ENCODE data around the gene PTPRO.

DNA sequence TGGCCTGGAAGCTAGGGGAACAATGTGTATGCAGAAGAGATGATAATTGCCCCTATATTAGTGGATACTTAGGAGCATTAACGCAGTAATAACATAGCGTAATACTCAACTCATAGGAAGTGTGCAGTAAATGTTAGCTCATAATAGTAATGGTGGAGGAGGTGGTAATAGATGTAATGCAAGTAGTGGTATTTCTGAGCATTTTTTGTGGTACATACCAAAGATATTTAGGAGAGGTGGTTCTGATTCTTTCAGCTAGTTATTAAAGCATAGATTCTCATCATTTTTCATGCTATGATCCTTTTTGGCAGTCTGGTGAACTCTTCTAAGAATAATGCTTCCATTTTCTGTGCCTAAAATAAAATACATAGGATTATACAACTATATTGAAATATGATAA lies 233.1 kb downstream of the PTPRO start:
- TF ChIP-seq FOXM1 (IDR thresholded peaks at IDR 0.05; ENCODE audit: low read depth), result no peak
- TF ChIP-seq FOXJ3 (CRISPR knock-in tag; IDR thresholded peaks at IDR 0.05), result no peak
- no peak for TF ChIP-seq POLR2AphosphoS5 (IDR thresholded peaks at IDR 0.05; ENCODE audit: low read depth, low read length)
- no peak for TF ChIP-seq CTCF (IDR thresholded peaks at IDR 0.05)
- TF ChIP-seq GATA2 (CRISPR knock-in tag; IDR thresholded peaks at IDR 0.05), result no peak
- TF ChIP-seq, protein P1, sequence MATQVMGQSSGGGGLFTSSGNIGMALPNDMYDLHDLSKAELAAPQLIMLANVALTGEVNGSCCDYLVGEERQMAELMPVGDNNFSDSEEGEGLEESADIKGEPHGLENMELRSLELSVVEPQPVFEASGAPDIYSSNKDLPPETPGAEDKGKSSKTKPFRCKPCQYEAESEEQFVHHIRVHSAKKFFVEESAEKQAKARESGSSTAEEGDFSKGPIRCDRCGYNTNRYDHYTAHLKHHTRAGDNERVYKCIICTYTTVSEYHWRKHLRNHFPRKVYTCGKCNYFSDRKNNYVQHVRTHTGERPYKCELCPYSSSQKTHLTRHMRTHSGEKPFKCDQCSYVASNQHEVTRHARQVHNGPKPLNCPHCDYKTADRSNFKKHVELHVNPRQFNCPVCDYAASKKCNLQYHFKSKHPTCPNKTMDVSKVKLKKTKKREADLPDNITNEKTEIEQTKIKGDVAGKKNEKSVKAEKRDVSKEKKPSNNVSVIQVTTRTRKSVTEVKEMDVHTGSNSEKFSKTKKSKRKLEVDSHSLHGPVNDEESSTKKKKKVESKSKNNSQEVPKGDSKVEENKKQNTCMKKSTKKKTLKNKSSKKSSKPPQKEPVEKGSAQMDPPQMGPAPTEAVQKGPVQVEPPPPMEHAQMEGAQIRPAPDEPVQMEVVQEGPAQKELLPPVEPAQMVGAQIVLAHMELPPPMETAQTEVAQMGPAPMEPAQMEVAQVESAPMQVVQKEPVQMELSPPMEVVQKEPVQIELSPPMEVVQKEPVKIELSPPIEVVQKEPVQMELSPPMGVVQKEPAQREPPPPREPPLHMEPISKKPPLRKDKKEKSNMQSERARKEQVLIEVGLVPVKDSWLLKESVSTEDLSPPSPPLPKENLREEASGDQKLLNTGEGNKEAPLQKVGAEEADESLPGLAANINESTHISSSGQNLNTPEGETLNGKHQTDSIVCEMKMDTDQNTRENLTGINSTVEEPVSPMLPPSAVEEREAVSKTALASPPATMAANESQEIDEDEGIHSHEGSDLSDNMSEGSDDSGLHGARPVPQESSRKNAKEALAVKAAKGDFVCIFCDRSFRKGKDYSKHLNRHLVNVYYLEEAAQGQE (IDR thresholded peaks at IDR 0.05; ENCODE audit: low read depth, low read length), result no peak
- TF ChIP-seq, protein P2, sequence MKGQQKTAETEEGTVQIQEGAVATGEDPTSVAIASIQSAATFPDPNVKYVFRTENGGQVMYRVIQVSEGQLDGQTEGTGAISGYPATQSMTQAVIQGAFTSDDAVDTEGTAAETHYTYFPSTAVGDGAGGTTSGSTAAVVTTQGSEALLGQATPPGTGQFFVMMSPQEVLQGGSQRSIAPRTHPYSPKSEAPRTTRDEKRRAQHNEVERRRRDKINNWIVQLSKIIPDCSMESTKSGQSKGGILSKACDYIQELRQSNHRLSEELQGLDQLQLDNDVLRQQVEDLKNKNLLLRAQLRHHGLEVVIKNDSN (IDR thresholded peaks at IDR 0.05; ENCODE audit: borderline replicate concordance, low read depth), result no peak

Measured in SK-N-SH (cell line).